ENCODE results near the gene METTL16.

DNA sequence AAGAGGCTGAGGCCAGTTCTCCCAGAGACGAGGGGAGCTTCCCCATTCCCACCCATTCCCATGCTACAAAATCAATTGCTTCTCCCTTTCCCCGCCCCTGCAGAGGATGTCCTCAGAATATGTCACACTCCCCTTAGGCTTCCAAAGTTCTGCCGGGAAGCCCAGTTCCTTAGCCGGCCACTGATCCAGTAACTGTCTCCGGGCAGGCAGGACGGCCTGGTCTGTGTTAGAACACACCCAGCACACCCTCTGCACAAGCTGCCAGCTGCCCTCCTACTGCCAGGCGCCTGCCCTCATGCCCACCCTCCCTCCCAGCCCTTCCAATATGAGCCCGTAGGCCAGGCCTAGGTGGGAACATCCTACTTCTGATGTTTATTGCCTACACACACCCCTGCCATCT lies 143.3 kb downstream of the METTL16 start:
- no peak for TF ChIP-seq EZH2 (IDR thresholded peaks at IDR 0.05; ENCODE audit: borderline replicate concordance, low read depth, low read length, severe bottlenecking)
- TF ChIP-seq, protein P1, sequence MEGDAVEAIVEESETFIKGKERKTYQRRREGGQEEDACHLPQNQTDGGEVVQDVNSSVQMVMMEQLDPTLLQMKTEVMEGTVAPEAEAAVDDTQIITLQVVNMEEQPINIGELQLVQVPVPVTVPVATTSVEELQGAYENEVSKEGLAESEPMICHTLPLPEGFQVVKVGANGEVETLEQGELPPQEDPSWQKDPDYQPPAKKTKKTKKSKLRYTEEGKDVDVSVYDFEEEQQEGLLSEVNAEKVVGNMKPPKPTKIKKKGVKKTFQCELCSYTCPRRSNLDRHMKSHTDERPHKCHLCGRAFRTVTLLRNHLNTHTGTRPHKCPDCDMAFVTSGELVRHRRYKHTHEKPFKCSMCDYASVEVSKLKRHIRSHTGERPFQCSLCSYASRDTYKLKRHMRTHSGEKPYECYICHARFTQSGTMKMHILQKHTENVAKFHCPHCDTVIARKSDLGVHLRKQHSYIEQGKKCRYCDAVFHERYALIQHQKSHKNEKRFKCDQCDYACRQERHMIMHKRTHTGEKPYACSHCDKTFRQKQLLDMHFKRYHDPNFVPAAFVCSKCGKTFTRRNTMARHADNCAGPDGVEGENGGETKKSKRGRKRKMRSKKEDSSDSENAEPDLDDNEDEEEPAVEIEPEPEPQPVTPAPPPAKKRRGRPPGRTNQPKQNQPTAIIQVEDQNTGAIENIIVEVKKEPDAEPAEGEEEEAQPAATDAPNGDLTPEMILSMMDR (IDR thresholded peaks at IDR 0.05; ENCODE audit: borderline replicate concordance, extremely low read depth, low read length, poor library complexity, severe bottlenecking), result no peak

Data from DND-41 (cell line).